OCI-M1 (cell line): ENCODE measurements around the gene DUSP22.

Experiments
- DNase-seq: peaks from one replicate; lab custom pipeline; 2025; lab: John Stamatoyannopoulos, UW

Gene DUSP22

DNA sequence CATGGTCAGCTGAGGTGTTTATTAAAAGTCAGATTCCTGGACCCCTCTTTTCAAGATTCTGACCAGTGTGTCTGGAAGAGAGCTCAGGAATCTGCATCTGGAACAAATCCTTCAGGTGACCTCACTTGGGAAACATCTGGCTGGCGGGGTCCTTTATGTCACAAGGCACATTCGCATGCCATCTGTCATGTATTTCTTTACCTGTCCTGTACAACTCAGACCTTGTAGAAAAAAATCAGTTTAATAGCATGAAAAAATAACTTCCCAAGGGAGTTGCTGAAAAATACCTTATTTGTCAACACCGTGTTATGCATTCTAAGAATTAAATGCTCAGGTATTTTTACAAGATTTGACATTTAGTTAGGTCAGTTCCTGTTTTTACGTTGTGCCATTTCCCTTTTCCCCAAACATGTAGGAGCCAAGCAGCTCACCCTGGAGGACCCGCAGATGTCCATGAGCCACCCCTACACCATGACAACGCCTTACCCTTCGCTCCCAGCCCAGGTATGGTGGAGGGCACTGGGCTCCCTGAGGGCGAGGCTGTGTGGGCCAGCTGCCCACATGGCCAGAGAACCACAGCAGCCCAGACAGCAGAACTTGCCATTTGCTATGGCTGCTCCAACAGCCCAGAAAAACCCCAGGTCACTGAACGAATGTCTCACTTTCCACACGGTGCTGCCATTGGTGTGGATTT is 103.3 kb downstream of the DUSP22 start:
- no peak for DNase-seq

DNA sequence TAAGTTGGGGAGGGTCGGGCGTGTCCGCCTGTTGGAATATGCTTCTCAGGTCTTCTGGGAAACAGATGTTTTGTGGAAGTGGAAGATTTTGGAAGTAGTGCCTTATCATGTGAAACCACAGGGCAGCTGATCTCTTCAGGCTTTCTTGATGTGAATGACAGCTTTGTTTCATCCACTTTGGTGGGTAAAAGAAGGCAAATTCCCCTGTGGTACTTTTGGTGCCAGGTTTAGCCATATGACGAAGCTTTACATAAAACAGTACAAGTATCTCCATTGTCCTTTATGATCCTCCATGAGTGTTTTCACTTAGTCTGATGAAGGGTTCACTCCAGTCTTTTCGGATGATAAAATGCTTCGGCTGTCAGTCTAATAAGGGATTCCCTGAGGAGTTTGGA is 103.8 kb downstream of the DUSP22 start:
- DNase-seq = no peak

DNA sequence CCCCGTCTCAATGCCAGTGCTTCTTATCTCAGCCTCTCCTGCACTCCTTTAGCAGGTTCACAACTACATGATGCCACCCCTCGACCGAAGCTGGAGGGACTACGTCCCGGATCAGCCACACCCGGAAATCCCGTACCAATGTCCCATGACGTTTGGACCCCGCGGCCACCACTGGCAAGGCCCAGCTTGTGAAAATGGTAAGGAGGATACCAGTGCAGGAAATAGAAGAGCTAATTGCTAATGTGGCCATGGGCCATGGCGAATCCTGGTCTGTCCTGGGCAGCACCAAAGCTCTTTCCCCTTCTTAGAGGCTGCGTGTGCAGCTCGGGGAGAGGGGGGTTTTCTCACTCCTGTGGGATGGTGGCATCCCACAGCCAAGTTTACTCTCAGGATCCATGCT is 104.8 kb downstream of the DUSP22 start:
- no peak for DNase-seq

DNA sequence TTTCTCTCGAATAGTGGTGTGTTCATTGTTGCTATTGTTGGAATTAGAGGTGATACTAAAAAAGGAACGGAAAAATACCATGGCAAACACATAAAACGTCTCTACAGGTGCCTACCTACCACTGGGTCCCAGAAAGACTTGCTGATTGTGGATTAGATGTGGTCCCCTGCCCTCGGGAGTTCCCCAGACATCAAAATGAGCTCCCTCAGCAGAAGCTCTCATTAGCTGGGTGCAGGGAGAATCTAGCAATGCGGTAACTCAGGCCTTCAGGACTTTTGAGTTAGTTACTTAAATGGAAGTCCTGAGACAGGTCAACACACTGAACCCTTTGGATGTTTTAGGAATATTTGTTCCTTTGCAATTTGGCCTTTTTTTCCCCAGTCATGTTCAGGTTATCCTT is 105.3 kb downstream of the DUSP22 start:
- DNase-seq = no peak

DNA sequence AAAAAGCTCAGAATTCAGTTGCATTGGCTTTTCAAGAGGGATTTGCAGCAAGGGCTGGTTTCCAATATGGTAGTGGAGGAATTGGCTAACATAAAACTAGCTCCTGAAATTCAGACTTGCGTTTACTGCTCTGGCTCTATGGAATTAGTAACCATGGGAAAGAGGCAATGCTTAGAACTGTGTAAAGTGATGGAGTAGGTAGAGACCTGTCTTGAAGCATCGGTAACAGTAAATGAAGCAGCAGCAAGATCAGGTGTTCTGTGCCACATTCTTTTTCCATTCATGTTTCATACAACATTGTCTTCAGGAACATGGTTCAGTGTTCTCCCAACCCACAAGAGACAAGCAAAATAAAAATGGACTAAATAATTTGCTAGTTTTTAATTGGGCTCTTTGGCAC is 105.8 kb downstream of the DUSP22 start:
- DNase-seq = no peak

DNA sequence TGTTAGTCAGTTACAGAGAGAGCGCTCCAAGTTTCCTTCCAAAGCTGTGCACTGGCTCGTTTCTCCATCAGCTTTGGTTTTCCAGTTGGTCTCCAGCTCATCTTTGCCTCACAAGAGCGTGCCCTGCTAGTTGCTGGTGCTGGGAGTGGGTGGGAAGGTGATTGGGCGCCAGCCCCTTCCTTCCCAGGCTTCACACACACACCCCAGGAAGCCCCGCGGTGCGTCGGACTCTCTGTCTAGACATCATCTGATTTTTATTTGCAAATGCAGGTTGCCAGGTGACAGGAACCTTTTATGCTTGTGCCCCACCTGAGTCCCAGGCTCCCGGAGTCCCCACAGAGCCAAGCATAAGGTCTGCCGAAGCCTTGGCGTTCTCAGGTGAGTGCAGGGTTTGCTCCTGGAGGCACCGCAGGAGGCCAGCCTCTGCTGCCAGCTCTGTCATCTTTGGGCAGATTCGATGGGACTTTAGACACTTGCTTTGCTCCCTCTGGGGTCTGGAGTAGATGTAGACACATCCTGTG is 106.3 kb downstream of the DUSP22 start:
- DNase-seq = no peak

DNA sequence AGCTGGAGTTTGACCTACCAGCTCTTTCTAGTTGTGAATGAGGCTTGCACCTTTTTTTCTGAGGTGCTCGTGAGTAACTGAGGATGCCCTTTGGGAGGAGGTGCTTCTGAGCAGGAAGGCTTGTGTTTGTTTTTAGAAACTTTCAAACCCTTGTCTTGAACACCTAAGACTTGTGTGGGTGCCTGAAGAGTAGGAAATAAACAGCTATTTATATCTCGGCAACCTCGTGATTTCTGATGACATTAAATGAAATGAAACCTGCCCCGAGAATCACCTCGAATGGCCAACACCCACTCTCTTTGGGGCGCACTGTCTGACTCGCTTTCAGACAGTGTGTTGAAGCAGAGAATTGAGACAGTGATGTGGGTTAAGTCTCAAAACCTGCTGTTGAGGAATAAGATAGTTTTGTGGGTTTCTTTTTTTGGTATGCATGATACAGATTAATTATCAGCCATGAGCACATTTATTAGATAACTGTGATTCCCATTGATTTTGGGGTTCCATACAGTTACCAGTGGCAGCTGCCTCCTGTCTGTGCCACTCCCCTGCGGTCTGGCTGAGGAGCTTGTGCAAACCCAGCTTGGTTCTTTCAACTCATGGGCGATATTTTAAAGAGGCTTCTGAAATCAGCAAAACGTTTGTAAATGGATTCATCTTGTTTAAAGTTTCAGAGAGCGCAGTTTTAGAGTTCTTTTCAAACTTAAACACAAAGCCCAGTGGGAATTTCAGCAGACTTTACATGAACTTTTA is 107.7 kb downstream of the DUSP22 start:
- DNase-seq = peak; percentile 19

DNA sequence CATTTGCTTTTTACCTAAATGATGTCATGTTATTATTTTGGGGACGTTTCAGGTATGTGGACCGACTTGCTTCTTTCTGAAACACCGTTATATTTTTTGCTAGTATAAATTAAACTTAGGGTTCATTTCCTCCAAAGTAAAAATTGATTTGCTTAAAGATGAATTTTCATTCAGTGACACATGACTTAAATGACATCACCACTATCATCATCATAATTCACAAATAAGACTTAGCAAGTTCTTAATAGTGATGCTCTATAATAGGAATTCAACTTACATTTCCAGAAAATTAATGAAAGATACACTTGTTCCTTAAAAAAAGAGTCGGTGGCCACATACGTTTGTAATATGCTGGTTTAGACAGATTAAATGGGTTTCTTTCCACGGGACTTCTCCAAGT is 108.5 kb downstream of the DUSP22 start:
- no peak for DNase-seq
